ENCODE data around the gene ERC2. TPM values are rescaled to one million over a fixed set of nuclear protein-coding genes. Genes with fewer than 3 reads are reported as not detected.

The ERC2 gene
- total RNA-seq, 4 donors from 2014 or later = 5.3 to 8.8 (median 7.8) TPM

- Histone ChIP-seq H3K27ac (no peak overlapping the region), H3K27me3 (no peaks in the 10 kb centered on the region), H3K4me1 (no peaks in the 10 kb centered on the region), H3K36me3 (no peaks in the 10 kb centered on the region), H3K9me3 (no peaks in the 10 kb centered on the region), H3K4me3 (replicated peaks in 1 of 3) (no peak overlapping the region)
- WGBS, 2 donors = 92 to 94% methylated on average over 3 of the region's 3 CpGs
- intact Hi-C loops (cut with DNase I) = no loop called here
- no peak for TF ChIP-seq POLR2A (IDR thresholded peaks at IDR 0.05)
- TF ChIP-seq, protein P1, sequence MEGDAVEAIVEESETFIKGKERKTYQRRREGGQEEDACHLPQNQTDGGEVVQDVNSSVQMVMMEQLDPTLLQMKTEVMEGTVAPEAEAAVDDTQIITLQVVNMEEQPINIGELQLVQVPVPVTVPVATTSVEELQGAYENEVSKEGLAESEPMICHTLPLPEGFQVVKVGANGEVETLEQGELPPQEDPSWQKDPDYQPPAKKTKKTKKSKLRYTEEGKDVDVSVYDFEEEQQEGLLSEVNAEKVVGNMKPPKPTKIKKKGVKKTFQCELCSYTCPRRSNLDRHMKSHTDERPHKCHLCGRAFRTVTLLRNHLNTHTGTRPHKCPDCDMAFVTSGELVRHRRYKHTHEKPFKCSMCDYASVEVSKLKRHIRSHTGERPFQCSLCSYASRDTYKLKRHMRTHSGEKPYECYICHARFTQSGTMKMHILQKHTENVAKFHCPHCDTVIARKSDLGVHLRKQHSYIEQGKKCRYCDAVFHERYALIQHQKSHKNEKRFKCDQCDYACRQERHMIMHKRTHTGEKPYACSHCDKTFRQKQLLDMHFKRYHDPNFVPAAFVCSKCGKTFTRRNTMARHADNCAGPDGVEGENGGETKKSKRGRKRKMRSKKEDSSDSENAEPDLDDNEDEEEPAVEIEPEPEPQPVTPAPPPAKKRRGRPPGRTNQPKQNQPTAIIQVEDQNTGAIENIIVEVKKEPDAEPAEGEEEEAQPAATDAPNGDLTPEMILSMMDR (IDR thresholded peaks at IDR 0.05) = no peak
- no peak for DNase-seq
Measured at GRCh38 chr3:56409790-56410189, 58.5 kb downstream of the ERC2 start.

- no peak overlapping the region for H3K4me3 ChIP-seq (replicated peaks in 1 of 3)
- WGBS, 2 donors = 91 to 94% methylated on average over 17 to 18 of the region's 18 CpGs
- intact Hi-C loops (cut with DNase I) = no loop called here
- no peaks in the 10 kb centered on the region for H3K27me3 ChIP-seq
- no peak overlapping the region for H3K27ac ChIP-seq
- DNase-seq = no peak
- TF ChIP-seq, protein P1 (IDR thresholded peaks at IDR 0.05) = no peak
- TF ChIP-seq POLR2A (IDR thresholded peaks at IDR 0.05) = no peak
- H3K36me3 ChIP-seq = no peaks in the 10 kb centered on the region
- H3K9me3 ChIP-seq = no peaks in the 10 kb centered on the region
- no peaks in the 10 kb centered on the region for H3K4me1 ChIP-seq
Measured at GRCh38 chr3:56408761-56409196, 59.5 kb downstream of the ERC2 start.

DNA sequence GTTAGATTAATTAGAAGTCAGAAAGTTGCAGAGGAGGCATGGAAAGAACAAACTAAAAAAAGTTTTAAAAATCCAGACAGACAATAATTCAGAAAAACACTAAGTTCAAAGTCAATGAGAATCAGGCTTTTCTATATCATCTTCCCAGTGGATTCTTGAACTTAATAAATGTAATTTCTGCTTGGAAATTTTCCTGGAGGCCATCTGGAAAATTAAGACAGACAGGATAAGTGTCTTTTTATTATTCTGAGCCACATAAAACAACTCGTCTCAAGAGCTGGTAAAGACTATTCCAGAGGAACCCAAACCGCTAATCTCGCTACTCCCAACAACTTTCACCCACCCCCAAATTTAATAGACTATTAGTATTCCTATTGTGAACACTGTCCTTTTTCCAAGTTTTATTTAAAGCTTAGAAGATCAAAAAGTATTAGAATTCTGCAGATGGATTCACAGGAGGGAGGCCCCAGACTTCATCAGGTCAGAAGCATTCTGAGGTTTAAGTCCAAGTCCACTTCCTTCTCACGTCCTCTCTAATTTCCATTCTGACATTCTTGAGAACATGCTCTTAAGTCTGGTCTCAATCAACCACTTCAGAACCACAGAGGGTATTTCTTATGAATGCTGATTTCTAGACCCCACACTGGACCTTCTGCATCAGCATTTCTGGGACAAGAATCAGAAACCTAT lies 61.3 kb downstream of the ERC2 start:
- no peak overlapping the region for H3K27ac ChIP-seq
- intact Hi-C loops (cut with DNase I) = no loop called here
- 78 to 82% methylated on average over 4 of the region's 4 CpGs for WGBS, 2 donors
- TF ChIP-seq, protein P1 (IDR thresholded peaks at IDR 0.05) = no peak
- no peak for TF ChIP-seq POLR2A (IDR thresholded peaks at IDR 0.05)
- no peaks in the 10 kb centered on the region for H3K9me3 ChIP-seq
- H3K27me3 ChIP-seq = no peaks in the 10 kb centered on the region
- no peaks in the 10 kb centered on the region for H3K36me3 ChIP-seq
- H3K4me3 ChIP-seq (replicated peaks in 1 of 3) = no peak overlapping the region
- no peak for DNase-seq
- no peaks in the 10 kb centered on the region for H3K4me1 ChIP-seq

DNA sequence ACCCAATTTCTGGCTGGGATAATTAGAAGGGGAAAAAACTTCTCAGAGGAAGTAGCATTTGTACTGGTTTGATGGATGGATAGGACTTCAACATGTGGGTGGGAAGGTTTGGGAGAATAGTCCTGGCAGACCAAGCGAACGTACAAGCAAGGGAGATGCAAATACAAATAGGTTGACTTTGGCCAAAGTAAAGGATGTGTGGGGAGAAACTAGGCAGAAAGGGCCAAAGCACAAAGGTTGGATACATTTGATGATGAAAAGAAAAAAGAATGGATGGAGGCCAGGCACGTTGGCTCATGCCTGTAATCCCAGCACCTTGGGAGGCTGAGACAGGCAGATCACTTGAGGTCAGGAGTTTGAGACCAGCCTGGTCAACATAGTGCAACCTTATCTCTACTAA lies 63.4 kb downstream of the ERC2 start:
- WGBS, 2 donors = 85 to 86% methylated on average over 3 of the region's 3 CpGs
- intact Hi-C loops (cut with DNase I) = no loop called here

GRCh38 chr3:56398659-56399058 lies 69.6 kb downstream of the ERC2 start:
- WGBS, 2 donors = 79 to 87% methylated on average over 2 of the region's 2 CpGs
- no peak for DNase-seq
- Histone ChIP-seq H3K4me1 (no peaks in the 10 kb centered on the region), H3K27ac (no peak overlapping the region), H3K4me3 (replicated peaks in 1 of 3) (no peak overlapping the region), H3K27me3 (no peaks in the 10 kb centered on the region), H3K9me3 (no peaks in the 10 kb centered on the region), H3K36me3 (no peaks in the 10 kb centered on the region)
- TF ChIP-seq, protein P1 (IDR thresholded peaks at IDR 0.05) = no peak
- TF ChIP-seq POLR2A (IDR thresholded peaks at IDR 0.05) = no peak
- intact Hi-C loops (cut with DNase I) = no loop called here

More for the DNA sequence above, 63.4 kb downstream of the ERC2 start:
- H3K9me3 ChIP-seq = no peaks in the 10 kb centered on the region
- H3K27ac ChIP-seq = no peak overlapping the region
- H3K4me1 ChIP-seq = no peaks in the 10 kb centered on the region
- H3K4me3 ChIP-seq (replicated peaks in 1 of 3) = no peak overlapping the region
- no peaks in the 10 kb centered on the region for H3K27me3 ChIP-seq
- DNase-seq = no peak
- TF ChIP-seq, protein P1 (IDR thresholded peaks at IDR 0.05) = no peak
- no peak for TF ChIP-seq POLR2A (IDR thresholded peaks at IDR 0.05)
- no peaks in the 10 kb centered on the region for H3K36me3 ChIP-seq
